ENCODE measurements around the gene EDEM3. TPM values are rescaled to one million over a fixed set of nuclear protein-coding genes. Genes with fewer than 3 reads are reported as not detected.

EDEM3 gene
- total and polyA plus RNA-seq, 5 experiments from 2014 or later, result 8.8 to 43.0 (median 14.1) TPM

DNA sequence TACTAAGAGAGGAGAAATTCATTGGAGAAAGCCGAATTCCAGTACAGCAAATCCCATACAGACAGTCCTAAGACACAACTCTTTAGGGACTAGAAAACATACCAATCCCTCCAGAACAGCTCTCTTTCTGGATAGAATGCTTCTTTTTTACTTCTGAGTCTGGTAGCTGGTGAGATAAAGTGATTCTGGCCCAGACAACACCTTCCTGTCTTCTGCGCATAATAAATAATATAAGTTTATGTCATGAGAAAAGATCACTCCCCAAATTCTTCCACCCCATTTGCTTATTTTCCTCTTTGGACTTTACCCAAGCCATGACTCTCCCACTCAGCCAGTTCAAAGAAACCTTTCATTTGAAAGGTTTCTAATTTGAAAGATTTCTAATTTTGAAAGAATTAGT is 98.4 kb downstream of the EDEM3 start:
- no peaks in the 10 kb centered on the region for H3K36me3 Mint-ChIP-seq
- H3K4me1 Mint-ChIP-seq, result no peaks in the 10 kb centered on the region
- H3K4me3 Mint-ChIP-seq, result no peak overlapping the region
- no peak overlapping the region for H3K27ac Mint-ChIP-seq
- H3K27me3 Mint-ChIP-seq, result peaks cover 3 to 18% (median 4%) of the 10 kb centered on the region in 5 donors
- no peak for DNase-seq
- ATAC-seq, result no peak
- H3K9me3 Mint-ChIP-seq, result peaks cover 0 to 7% (median 0%) of the 10 kb centered on the region in 9 donors
- POLR2A ChIA-PET, result no interaction called here

DNA sequence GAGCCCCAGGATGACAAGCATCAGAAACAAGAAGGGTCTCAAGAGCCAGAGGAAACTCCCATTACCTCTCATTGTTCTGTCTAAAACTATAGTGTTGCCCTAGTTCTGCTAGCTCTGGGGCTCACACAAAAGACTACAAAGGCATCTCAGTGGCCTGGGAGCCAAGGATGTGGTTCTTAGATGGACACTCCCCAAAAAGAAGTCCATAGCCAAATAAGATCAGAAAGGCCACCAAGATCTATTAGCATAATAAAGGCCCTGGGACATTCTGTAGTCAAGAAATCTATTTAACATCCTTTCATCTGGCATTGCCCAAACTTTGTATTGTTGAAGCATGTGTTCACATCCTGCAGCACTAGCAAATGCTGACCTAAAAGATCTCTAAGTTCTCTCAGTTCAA is 99.5 kb downstream of the EDEM3 start:
- no peak overlapping the region for H3K4me3 Mint-ChIP-seq
- POLR2A ChIA-PET, result no interaction called here
- H3K4me1 Mint-ChIP-seq, result peaks cover 0 to 1% (median 0%) of the 10 kb centered on the region in 4 donors
- peaks cover 3 to 25% (median 9%) of the 10 kb centered on the region in 5 donors for H3K27me3 Mint-ChIP-seq
- H3K36me3 Mint-ChIP-seq, result no peaks in the 10 kb centered on the region
- DNase-seq, result no peak
- peaks cover 0 to 7% (median 0%) of the 10 kb centered on the region in 9 donors for H3K9me3 Mint-ChIP-seq
- ATAC-seq, result no peak
- no peak overlapping the region for H3K27ac Mint-ChIP-seq

DNA sequence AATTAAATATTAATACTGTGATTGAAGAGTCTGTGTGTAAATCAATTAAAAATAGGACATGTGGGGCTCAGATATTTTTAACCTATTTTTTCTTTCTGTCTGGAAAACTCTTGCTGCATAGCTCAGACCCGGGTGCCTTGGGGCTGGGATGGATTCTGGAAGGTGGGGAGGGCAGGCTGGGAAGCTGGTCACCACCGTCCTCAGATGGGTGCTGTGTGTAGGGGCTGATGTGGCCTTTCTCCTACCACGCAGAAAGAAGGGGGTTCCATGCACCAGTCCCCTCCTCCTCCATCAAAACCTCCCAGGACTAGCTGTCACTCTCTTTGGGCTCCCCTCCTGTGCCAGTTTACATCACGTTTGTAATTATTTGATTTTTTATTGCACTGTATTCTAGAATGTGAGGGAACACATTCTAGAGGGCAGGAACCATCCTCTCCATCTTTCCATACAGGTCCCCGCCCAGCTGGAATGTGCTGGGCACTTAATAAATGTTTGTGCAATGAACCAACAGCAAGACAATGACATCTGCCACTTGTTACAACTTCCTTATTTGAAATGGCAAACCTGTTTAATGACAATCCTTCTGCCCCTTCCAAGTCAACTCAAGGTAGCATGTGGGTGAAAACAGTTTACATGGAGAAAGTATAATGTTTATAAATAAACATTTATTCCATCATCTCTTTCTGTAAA is 104.3 kb downstream of the EDEM3 start:
- no peak for ATAC-seq
- peaks cover 0 to 5% (median 0%) of the 10 kb centered on the region in 4 donors for H3K4me1 Mint-ChIP-seq
- peaks cover 4 to 31% (median 15%) of the 10 kb centered on the region in 5 donors for H3K27me3 Mint-ChIP-seq
- H3K4me3 Mint-ChIP-seq, result no peak overlapping the region
- no peaks in the 10 kb centered on the region for H3K36me3 Mint-ChIP-seq
- POLR2A ChIA-PET, result no interaction called here
- no peak overlapping the region for H3K27ac Mint-ChIP-seq
- DNase-seq, result no peak
- peaks cover 0 to 7% (median 3%) of the 10 kb centered on the region in 9 donors for H3K9me3 Mint-ChIP-seq

DNA sequence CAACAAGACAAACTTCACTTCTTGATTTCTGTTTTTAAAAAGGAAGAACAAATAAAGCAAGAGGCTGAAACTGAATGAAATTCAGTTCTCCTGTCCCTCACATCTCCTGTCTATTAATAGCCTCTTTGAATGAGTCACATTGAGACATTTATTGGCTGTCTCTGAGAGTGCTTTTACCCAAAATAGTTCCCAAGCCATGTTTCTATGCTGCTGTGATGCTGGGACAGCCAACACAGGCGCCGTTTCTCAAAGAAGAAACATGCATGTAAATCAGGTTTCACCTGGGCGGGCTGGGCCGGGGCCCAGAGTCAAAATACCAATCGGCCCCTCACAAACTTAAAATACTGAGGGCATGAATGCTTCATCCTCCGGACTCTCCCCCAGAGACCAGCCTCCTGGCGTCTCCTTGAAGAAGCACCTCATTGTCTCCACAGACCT is 105.2 kb downstream of the EDEM3 start:
- Mint-ChIP-seq H3K27me3 (peaks cover 4 to 39% (median 15%) of the 10 kb centered on the region in 5 donors), H3K4me1 (peaks cover 0 to 5% (median 0%) of the 10 kb centered on the region in 4 donors), H3K36me3 (no peaks in the 10 kb centered on the region), H3K27ac (no peak overlapping the region), H3K9me3 (peaks cover 0 to 7% (median 3%) of the 10 kb centered on the region in 9 donors), H3K4me3 (no peak overlapping the region)
- ATAC-seq (no peak), DNase-seq (no peak)
- POLR2A ChIA-PET, result no interaction called here

DNA sequence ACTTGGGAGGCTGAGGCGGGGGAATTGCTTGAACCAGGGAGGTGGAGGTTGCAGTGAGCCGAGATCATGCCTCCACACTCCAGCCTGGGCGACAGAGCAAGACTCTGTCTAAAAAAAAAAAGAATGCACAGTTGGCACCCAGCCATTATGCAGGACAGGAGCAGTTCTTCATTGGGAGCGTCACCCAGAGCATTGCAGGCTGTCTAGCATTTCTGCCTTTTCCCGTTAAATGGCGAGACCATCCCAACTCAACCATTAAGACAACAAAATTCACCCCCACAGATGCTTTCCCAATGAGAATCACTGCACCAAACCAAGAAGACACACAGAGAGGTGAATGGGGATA is 105.8 kb downstream of the EDEM3 start:
- H3K4me1 Mint-ChIP-seq, result peaks cover 0 to 5% (median 0%) of the 10 kb centered on the region in 4 donors
- H3K4me3 Mint-ChIP-seq, result no peak overlapping the region
- POLR2A ChIA-PET, result no interaction called here
- no peak overlapping the region for H3K27ac Mint-ChIP-seq
- H3K9me3 Mint-ChIP-seq, result peaks cover 0 to 7% (median 3%) of the 10 kb centered on the region in 9 donors
- ATAC-seq, result no peak
- peaks cover 4 to 45% (median 15%) of the 10 kb centered on the region in 5 donors for H3K27me3 Mint-ChIP-seq
- H3K36me3 Mint-ChIP-seq, result no peaks in the 10 kb centered on the region
- no peak for DNase-seq

DNA sequence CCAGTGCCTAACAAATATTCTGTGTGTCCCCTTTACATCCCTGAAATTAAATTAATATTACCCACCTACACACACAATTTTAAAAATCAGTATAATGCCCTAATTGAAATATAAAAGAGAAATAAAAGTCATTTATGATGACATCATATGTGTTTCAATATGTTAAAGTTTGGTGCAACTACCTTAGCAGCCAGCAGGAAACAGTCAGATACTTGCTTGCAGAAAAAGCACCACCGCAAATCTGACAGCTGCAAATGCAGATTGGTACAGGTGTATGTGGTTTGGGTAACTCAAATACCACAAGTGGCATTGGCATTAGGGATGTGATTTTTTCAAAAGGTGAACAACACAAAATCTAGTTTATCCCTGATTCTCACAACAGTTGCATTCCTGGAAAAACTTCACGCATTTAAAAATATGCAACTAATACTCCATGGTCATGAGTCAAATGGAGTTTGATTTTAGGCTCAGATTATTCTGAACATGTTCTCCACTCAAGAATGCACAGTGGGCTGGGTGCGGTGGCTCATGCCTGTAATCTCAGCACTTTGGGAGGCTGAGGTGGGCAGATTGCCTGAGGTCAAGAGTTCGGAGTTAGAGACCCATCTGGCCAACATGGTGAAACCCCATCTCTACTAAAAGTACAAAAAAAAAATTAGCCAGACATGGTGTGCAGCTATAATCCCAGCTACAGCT is 106.3 kb downstream of the EDEM3 start:
- Mint-ChIP-seq H3K4me1 (peaks cover 0 to 5% (median 0%) of the 10 kb centered on the region in 4 donors), H3K27me3 (peaks cover 7 to 45% (median 14%) of the 10 kb centered on the region in 5 donors), H3K9me3 (peaks cover 0 to 7% (median 3%) of the 10 kb centered on the region in 9 donors), H3K27ac (no peak overlapping the region), H3K36me3 (no peaks in the 10 kb centered on the region), H3K4me3 (no peak overlapping the region)
- POLR2A ChIA-PET, result no interaction called here
- DNase-seq, result no peak
- no peak for ATAC-seq

DNA sequence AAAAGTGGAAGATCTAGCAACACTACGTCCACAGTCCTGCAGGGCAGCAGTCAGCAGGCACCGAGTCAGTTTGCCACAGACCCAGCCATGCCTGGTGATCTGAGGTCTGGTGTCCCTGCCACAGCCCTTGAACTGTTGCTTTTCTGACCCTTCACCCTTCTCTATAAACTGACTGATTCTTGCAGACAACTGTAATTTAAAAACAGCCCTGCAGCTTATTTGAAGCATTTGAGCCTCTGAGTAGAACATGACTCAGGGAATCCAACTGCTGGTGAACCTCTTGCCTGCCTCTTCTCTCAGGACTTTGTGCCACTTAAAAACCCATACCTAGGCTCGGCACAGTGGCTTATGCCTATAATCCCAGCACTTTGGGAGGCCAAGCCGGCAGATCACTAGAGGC is 107.2 kb downstream of the EDEM3 start:
- POLR2A ChIA-PET, result no interaction called here
- peaks cover 0 to 5% (median 3%) of the 10 kb centered on the region in 9 donors for H3K9me3 Mint-ChIP-seq
- peaks cover 0 to 5% (median 0%) of the 10 kb centered on the region in 4 donors for H3K4me1 Mint-ChIP-seq
- no peak overlapping the region for H3K4me3 Mint-ChIP-seq
- H3K36me3 Mint-ChIP-seq, result no peaks in the 10 kb centered on the region
- ATAC-seq, result no peak
- peaks cover 6 to 48% (median 18%) of the 10 kb centered on the region in 5 donors for H3K27me3 Mint-ChIP-seq
- H3K27ac Mint-ChIP-seq, result no peak overlapping the region
- no peak for DNase-seq

DNA sequence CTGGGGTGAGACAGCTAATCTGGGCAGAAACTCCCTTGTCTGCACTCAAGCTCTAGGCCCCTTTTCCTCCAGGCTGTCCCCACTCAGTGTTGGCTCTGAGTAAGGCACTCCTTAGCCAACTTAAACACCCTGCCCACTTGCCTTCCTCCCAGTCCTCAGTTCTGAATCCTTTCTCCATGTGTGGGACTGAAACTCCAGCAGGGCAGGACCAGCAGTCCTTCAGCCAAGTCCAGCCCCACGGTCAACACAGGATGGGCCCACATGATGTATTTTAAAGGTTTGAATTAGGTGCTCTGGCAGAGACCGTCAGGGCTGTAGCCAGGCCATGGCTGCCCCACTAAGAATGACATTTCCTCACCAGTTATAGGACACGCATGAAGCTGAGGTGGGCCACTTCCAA is 107.8 kb downstream of the EDEM3 start:
- H3K27ac Mint-ChIP-seq, result no peak overlapping the region
- H3K9me3 Mint-ChIP-seq, result peaks cover 0 to 5% (median 3%) of the 10 kb centered on the region in 9 donors
- H3K36me3 Mint-ChIP-seq, result no peaks in the 10 kb centered on the region
- peaks cover 8 to 48% (median 24%) of the 10 kb centered on the region in 5 donors for H3K27me3 Mint-ChIP-seq
- H3K4me1 Mint-ChIP-seq, result peaks cover 0 to 5% (median 0%) of the 10 kb centered on the region in 4 donors
- DNase-seq (no peak), ATAC-seq (no peak)
- no peak overlapping the region for H3K4me3 Mint-ChIP-seq
- POLR2A ChIA-PET, result no interaction called here

DNA sequence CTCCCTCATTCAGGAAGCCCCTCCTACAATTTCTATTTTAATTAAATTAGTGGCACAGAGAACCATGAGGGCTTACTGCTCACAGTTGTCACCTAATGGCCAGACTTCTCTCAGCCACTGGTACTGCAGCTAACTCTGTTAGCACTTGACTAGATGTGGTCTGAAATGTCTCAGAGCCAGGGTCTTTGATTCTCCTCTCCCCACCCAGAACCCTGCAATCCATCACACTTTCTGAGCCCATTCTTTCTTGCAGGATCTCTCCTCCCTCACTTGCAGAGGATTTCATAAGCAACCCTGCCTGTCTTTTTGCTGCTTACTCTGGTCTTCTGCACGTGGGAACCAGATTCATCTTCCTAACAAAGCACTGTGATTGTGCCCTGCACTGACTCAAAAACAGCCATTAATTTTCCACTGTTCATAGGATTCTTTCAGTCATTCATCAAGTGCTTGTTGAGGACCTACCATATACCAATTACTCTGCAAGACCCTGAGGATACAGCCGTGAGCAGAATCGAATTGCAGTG is 108.4 kb downstream of the EDEM3 start:
- Mint-ChIP-seq H3K27me3 (peaks cover 8 to 47% (median 22%) of the 10 kb centered on the region in 5 donors), H3K36me3 (no peaks in the 10 kb centered on the region), H3K27ac (no peak overlapping the region), H3K4me3 (no peak overlapping the region), H3K4me1 (peaks cover 0 to 5% (median 0%) of the 10 kb centered on the region in 4 donors), H3K9me3 (peaks cover 0 to 5% (median 0%) of the 10 kb centered on the region in 9 donors)
- POLR2A ChIA-PET, result no interaction called here
- DNase-seq (no peak), ATAC-seq (no peak)

DNA sequence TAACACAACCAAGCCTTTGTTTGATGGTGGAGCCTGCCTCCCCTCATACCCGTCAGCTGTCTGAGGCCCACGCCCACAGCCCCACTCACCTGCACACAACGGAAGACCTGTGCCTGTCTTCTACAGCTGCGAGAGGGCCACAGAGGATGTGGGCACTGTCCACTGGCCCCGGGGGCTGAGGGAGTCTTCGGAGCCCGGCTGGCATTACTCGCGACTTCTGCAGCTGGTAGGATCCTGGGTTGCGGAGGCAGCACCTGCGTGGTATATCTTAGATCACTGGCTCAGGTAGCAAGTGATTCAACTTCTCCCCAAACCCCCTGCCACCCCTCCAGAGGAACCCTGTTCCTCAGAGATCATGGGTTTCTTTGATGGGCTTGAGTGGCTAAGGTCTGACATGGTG is 109.9 kb downstream of the EDEM3 start:
- Mint-ChIP-seq H3K36me3 (no peaks in the 10 kb centered on the region), H3K4me1 (peaks cover 0 to 4% (median 0%) of the 10 kb centered on the region in 4 donors), H3K27me3 (peaks cover 7 to 35% (median 27%) of the 10 kb centered on the region in 5 donors), H3K4me3 (no peak overlapping the region), H3K9me3 (peaks cover 0 to 3% (median 0%) of the 10 kb centered on the region in 9 donors), H3K27ac (no peak overlapping the region)
- POLR2A ChIA-PET, result interaction anchor here (0.8 kb wide), 1 partner anchor 10 kb away, joined by 3 read pairs; no protein-coding TSS in a partner anchor
- ATAC-seq, result no peak
- no peak for DNase-seq

DNA sequence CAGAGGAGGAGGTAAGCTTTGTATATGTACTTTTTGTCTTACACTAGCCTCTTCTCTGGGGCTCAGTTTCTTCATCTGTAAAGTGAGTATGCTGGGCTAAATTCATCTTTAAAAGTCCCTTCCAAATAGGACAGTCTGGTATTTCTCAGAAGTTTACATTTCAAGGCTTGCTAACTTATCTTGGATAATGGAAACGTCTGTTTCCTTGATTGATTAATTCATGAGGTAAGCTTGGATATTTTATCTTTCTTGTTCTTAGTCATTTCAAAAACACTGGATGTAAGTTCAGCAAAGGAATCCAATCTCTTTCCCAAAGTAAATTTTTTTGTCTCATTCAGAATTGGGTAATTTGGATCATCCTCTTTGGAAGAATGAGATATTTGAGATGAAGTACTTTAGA is 111.0 kb downstream of the EDEM3 start:
- H3K9me3 Mint-ChIP-seq, result peaks cover 0 to 3% (median 0%) of the 10 kb centered on the region in 9 donors
- H3K4me3 Mint-ChIP-seq, result no peak overlapping the region
- POLR2A ChIA-PET, result no interaction called here
- H3K27ac Mint-ChIP-seq, result no peak overlapping the region
- ATAC-seq, result no peak
- H3K27me3 Mint-ChIP-seq, result peaks cover 7 to 33% (median 22%) of the 10 kb centered on the region in 5 donors
- no peak for DNase-seq
- no peaks in the 10 kb centered on the region for H3K36me3 Mint-ChIP-seq
- no peaks in the 10 kb centered on the region for H3K4me1 Mint-ChIP-seq

DNA sequence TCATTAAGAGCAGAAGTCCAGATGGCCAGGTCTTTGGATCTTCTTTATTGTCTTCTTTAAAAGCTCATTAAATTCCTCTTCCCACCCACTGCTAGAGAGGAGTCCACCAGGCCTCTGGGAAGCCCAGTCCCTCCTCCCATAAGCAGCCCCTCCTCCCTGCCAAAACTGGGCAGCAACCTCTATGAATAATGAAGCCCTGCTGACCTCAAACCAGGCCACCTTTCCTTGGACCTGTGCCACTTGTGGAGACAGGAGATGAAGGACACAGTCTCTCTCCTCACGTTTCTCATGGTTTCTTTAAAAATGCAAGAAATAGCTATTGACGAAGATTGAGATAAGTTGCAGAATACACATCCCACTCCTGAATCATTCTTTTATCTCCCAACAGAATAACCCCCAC is 112.8 kb downstream of the EDEM3 start:
- no peaks in the 10 kb centered on the region for H3K36me3 Mint-ChIP-seq
- H3K4me1 Mint-ChIP-seq, result no peaks in the 10 kb centered on the region
- H3K27ac Mint-ChIP-seq, result no peak overlapping the region
- peaks cover 7 to 33% (median 22%) of the 10 kb centered on the region in 5 donors for H3K27me3 Mint-ChIP-seq
- no peaks in the 10 kb centered on the region for H3K9me3 Mint-ChIP-seq
- no peak overlapping the region for H3K4me3 Mint-ChIP-seq
- ATAC-seq (no peak), DNase-seq (no peak)
- POLR2A ChIA-PET, result no interaction called here

DNA sequence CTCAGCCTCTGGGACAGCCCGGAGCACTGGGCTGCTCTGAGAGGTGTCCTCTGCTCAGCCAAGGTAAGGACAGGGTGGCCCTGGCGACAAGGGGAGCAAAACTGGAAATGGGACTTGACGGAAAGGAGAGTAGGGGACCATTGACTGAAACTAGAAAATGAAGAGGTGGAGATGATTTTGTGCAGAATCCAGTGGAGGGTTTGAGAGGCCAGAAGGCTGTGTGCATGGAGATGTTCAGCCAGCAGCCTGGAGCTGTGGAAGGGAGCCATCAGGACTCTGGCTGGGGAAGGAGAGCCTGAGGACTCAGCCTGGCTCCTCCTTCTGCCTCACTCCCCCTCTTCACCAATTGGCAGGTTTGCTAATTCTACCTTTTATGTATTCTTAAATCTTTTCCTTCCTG is 114.2 kb downstream of the EDEM3 start:
- no peaks in the 10 kb centered on the region for H3K9me3 Mint-ChIP-seq
- H3K27ac Mint-ChIP-seq, result no peak overlapping the region
- peaks cover 7 to 33% (median 22%) of the 10 kb centered on the region in 5 donors for H3K27me3 Mint-ChIP-seq
- H3K4me1 Mint-ChIP-seq, result no peaks in the 10 kb centered on the region
- H3K4me3 Mint-ChIP-seq, result no peak overlapping the region
- POLR2A ChIA-PET, result no interaction called here
- DNase-seq (no peak), ATAC-seq (no peak)
- H3K36me3 Mint-ChIP-seq, result no peaks in the 10 kb centered on the region
